ENCODE results near the gene MKKS. TPM values are rescaled to one million over a fixed set of nuclear protein-coding genes. Genes with fewer than 3 reads are reported as not detected.

Gene MKKS
- polyA plus RNA-seq, 4 donors, result 32.0 to 40.4 (median 38.6) TPM

DNA sequence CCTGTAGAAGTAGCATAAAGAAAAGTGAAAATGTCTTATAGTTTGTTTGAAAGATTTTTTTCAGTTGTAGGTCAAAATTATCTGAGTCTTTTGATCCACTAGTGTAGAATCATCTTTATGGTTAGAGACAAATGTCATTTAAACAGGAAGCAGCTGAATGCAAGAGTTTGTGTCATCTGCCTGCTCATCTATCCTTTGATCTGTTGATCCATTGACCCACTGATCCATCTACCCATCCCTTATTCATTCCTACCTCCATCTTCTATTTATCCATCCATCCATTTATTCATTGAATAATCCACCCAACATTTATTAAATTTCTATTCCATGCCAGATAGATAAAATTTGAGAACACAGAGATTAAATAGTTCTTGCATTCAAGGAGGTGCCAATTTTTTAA, 62.6 kb downstream of the MKKS start:
- DNase-seq (ENCODE audit: low read depth in 4 of 4, low spot score in 3 of 4), result no peak

DNA sequence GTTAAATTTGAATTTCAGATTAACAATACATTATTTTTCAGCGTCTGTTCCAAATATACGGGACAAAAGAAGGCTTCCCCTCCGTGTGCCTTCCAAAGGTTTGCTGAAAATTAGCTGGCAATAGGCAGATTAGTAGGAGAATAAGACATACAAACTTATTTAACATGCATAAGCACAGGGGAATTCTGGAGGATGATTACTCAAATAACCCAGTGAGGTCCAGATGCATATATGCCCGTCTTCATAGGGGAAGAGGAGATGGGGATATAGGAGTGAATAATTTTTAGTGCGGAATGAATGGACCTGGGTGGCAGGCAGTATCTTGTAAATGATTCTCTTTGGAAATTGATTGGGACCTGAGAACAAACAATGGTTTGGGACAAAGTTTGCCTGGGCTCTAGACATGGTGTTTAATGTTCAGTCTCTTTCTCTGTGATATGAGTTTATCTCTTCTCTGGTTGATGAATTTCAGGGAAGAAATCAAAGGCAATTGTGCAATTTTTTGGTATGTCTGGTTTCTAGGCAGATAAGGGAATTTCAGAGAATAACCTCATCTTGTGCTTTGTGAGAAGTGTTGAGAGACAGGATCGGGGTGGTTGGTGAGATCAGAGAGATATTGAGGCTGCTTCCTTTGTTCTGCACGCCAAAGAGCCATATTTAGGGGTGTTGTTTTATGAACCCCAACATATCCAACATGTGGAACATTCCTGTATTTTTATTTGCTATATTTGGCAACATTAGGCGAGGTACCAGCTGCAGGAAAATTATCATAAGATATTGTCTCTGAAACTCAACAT, 63.7 kb downstream of the MKKS start:
- DNase-seq (ENCODE audit: low read depth in 4 of 4, low spot score in 3 of 4), result no peak

DNA sequence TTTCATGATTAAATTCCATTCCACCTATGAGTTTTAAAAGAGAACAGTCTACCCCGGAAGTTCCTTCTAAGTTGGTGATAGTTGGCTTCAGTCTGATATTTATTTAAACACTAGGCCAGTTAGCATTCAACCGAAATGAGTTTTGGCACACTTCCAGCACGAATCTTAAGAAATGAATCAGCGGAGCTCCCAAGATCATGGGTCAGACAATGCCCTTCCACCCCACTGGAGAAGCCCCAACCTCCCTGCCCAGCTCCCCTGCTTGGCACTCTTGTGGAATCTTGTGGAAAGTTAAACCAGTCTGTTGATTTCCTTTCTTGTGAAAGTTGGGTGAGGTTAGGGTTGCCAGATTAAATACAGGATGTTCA, 64.3 kb downstream of the MKKS start:
- DNase-seq (ENCODE audit: low read depth in 4 of 4, low spot score in 3 of 4), result no peak

DNA sequence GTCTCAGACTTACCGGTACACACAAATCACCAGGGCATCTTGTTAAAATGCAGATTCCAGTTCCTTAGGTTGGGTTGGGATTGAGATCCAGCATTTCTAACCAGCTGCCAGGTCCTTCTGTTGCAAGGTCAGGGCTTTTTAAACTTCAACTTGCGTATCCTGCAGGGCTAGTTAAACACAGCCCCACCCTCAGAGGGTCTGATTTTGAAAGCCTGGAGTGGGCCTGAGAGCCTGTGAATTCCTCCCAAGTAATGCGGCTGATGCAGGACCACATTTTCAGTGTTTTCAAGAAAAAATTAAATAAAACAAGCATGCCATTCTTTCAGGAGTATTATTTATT, 65.3 kb downstream of the MKKS start:
- no peak for DNase-seq (ENCODE audit: low read depth in 4 of 4, low spot score in 3 of 4)

DNA sequence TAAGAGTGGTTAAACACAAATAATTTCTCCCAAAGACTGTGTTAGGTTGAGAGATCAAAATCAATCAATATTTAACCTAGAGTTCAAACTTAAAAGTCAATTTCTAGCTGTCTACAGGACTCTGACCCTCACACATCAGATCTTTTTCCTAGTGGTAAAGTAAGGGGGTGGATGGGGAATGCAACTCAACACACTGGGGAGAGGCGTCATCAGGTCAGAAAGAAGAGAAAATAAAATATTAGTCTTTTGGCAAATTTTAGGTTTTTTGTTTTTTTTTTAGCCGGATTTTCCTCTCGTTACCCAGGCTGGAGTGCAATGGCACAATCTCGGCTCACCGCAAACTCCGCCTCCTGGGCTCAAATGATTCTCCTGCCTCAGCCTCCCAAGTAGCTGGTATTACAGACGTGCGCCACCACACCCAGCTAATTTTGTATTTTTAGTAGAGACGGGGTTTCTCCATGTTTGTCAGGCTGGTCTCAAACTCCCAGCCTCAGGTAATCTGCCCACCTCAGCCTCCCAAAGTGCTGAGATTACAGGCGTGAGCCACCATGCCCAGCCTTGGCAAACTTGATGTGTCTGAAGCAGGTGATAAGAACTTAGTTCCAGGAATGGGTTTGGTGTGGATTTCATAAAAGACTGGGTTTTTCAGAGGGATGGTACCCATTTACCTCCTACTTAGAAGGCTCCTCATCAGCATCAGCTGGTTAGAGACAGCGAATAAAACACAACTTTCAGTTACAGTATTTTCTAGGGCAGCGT, 65.9 kb downstream of the MKKS start:
- DNase-seq (ENCODE audit: low read depth in 4 of 4, low spot score in 3 of 4), result no peak

DNA sequence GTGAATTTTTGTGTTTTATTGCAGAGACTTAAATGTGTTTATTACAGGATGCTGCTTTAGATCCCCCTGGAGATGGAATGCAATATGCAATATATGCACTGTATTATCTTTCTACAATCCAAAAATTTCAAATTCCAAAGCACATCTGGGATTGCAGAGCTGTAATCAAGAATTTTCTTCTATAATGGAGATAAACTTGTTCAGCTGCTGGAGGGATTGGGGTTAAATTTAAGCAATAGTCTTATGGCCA, 66.4 kb downstream of the MKKS start:
- DNase-seq (ENCODE audit: low read depth in 4 of 4, low spot score in 3 of 4), result no peak

DNA sequence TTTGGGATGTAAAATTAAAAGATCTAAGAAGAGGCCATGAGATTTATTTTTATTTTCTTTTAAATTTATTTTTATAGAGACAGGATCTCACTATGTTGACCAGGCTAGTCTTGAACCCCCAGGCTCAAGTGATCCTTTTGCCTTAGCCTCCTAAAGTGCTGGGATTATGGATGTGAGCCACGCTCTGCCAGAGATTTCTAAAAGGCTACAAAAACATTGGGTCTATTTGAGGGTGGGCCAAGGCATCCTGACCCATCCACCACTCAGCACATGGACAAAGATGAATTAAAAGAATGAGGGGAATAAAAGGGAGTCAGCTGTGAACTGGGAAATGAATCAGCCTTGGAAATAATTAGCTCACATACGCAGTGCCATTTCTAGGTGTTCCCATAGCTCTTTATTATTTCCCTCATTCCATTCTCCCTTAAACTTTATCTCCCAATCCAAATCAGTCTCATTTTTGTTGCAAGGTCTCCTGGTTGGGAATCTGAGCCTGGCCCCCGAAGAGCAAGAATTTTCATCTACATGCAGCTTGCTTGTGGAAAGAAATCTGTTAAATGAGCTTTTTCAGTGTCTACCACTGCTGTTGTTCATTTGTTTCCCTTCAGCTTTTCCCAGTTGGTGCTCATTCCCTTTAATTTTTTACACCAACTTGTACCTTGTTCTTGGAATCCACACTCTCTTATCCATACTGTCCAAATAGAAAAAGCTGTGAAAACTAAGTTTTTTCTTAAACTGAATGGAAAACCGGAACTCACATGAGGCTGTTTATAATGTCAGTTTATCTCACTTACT, 66.9 kb downstream of the MKKS start:
- no peak for DNase-seq (ENCODE audit: low read depth in 4 of 4, low spot score in 3 of 4)

DNA sequence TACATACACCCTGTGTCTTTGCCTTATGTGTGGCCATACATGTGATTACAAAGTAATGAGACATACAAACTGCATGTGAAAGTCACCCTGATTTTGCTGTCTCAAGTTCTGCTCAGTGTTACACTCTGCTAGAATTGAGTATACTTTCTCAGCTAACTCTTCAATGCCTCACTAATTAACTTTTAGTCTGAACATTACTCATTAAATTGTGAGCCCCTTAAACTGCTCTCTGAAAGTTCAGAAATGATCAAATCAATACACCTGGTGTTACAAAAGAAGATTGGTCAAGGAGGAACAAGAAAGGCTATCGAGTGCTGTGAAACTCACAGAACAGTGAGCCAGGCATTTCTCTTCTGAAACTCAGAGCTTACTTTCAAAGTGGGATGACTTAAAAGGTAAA, 71.3 kb downstream of the MKKS start:
- DNase-seq (ENCODE audit: low read depth in 4 of 4, low spot score in 3 of 4), result no peak

DNA sequence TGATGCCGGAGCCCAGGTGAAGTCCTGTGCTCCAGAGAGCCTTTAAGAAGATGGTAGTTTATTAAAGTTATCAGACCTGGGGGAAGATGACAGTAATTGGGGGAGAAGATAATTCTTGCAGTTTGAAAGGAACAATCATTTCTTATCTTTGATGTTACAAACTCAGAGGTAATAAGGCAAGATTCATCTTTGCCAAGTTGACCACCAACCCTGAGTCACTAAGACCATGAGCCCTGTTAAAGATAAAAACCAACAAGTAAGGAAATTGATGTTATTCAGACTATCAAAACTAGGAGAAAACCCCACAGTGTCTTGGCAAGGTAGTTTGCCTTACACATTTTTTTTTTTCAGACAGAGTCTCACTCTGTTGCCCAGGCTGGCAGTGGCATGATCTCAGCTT, 73.1 kb downstream of the MKKS start:
- no peak for DNase-seq (ENCODE audit: low read depth in 4 of 4, low spot score in 3 of 4)

DNA sequence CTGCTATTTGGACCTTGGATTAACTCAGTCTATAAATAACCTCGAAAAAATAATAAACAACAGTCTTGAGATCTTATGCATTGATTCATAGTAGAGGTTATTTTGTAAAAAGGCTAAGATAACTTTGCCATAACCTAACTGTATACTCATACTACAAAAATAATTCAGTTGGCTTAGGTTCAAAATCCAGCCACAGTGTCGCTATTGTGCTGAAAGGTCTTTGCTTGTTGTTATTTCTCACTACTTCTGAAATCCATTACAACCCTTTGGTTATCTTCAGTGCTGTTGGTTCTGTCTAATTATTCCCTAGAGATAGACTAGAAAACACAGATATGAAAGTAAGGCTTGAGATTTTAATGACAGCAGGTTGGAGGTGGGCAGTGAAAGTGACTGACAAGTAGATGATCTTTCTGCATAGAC, 74.4 kb downstream of the MKKS start:
- no peak for DNase-seq (ENCODE audit: low read depth in 4 of 4, low spot score in 3 of 4)

DNA sequence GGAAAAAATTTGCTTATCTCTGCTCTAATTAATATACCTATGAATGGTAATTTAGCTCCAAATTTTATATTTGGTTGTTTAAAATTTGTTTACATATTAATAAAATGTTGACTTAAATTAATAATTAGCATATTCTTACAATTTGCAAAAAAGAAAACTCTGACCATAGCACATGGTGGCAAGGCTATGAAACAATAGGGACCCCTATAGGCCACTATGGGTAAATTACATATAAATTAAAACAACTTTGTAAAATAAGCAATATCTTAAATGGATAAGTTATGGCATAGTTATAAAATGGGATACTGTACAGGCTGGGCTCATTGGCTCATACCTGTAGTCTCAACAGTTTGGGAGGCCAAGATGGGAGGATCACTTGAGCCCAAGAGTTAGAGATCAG, 76.0 kb downstream of the MKKS start:
- DNase-seq (ENCODE audit: low read depth in 4 of 4, low spot score in 3 of 4), result no peak

DNA sequence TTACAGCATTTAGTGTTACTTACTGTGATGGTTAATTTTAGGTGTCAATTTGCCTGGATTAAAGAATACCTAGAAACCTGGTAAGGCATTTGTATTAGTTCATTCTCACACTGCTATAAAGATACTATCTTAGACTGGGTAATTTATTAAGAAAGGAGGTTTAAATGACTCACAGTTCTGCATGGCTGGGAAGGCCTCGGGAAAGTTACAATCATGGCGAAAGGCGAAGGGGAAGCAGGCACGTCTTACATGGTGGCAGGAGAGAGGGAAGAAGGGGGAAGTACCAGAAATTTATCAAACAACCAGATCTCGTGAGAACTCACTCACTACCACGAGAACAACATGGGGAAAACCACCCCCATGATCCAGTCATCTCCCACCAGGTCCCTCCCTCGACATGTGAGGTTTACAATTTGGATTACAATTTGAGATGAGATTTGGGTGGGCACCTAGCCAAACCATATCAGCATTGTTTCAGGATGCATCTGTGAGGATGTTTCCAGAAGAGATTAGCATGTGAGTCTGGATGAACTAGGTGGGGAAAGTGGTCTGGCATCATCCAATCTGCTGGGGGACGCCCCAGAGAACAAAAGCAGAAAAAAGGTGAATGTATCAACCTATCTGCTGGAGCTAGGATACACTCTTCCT, 76.8 kb downstream of the MKKS start:
- no peak for DNase-seq (ENCODE audit: low read depth in 4 of 4, low spot score in 3 of 4)

DNA sequence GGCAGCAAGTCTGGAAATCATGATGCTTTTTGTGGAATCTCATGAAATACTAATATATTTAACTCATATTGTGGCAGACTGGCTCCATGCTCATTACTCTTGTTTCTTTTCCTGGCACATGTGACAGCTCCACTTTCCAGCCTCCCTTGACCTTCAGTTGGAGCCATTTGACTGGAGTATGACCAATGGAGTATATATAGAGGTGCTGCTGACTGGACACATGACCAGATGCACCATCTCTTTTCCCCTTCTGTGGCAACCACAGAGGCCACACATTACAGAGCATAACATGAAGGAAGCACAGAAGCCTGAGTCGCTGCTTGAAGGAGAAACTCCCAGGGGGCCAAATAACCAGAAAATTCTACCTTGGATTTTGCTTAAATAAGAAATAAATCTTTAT, 77.4 kb downstream of the MKKS start:
- no peak for DNase-seq (ENCODE audit: low read depth in 4 of 4, low spot score in 3 of 4)

DNA sequence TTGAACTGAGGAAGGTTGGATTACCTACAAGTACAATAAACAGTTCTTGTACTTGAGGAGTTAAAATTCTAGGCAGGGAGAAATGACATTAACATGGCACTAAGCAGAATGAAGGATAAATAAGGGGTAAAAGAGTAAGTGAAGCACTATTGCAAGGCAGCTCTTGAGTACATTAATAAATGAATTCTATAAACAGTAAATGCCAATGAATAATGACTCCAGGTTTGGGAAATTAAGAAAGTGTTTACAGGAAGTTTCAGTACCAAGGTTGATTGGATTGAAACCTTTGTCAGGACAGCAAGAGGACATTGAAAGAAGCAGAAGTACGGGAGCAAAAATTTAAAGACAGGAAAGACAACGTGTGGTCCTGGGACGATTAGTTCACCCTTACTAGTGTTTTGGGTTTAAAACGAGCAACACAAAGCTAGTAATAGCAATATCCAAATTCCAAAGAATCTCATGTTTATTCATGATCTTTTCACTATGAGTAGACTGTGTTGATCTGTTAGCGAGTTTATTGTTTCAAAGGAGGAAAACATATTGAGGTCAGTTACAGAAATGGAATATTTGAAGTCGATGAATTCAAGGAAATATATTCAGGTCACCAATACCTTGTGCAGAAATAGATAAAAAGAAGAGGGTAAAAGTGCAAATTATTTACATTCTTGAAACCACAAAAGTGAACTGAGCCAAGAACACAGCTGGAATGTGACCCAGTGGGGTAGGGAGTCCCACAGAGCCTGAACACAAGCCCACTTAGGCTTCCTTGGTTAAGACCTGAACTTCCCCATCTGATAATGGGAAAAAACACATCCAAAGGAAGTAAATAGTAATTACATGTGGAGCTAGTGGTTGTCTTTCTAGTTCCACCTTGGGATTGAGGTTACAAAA, 80.8 kb downstream of the MKKS start:
- no peak for DNase-seq (ENCODE audit: low read depth in 4 of 4, low spot score in 3 of 4)

Other genes starting within 250 kb of the MKKS start
- gene SNAP25, start 215.4 kb downstream of the MKKS start, polyA plus RNA-seq (ENCODE audit: insufficient read length in 4 of 4), result 1 to 10 TPM; 6.2 to 7.4 (median 6.7) TPM
- gene SLX4IP, start 1.1 kb upstream of the MKKS start, polyA plus RNA-seq (ENCODE audit: insufficient read length in 4 of 4), result 1 to 10 TPM; 6.8 to 9.5 (median 7.2) TPM
- 100 to 1,000 TPM; 171 to 203 (median 177) TPM for gene JAG1, start 239.8 kb upstream of the MKKS start, polyA plus RNA-seq (ENCODE audit: insufficient read length in 4 of 4)

All from right renal pelvis (tissue), 4 donors.